AG04450 (cell line): ENCODE results near the gene CCDC30. TPM values are rescaled to one million over a fixed set of nuclear protein-coding genes. Genes with fewer than 3 reads are reported as not detected.

Source experiments
- CTCF ChIA-PET: fragments of 300-600, 350-600 bp; formaldehyde crosslinking; extraction: SDS; loops from one replicate; lab custom pipeline; 2022; ENCODE audit warnings: antibody characterized with exemption, inconsistent platforms; lab: Charles Lee
- POLR2A ChIA-PET: fragments of 350-600 bp; formaldehyde crosslinking; extraction: SDS; loops from one replicate; lab custom pipeline; 2021; ENCODE audit warnings: antibody characterized with exemption, inconsistent platforms; lab: Yijun Ruan, JAX
- DNase-seq: peaks from one replicate; pipeline ENCODE4 v3.0.0-alpha.2; 2011; ENCODE audit warnings: low read depth, low spot score
- H3K27ac ChIP-seq: one replicate; pipeline ENCODE4 v1.5.1; 2012; ENCODE audit warnings: low read depth, low read length, control low read depth
- H3K27me3 ChIP-seq: one replicate; pipeline ENCODE4 v1.6.0; 2012; ENCODE audit warnings: low read length; ENCODE audit not compliant: control insufficient read depth, insufficient read depth
- H3K4me3 ChIP-seq: 2 replicates; pipeline ENCODE4 v1.5.1; 2011; ENCODE audit warnings: mild to moderate bottlenecking, low read depth, low read length, control low read depth
- H3K9me3 ChIP-seq: 2 replicates; pipeline ENCODE4 v1.5.1; 2012; ENCODE audit warnings: low read length; ENCODE audit not compliant: control insufficient read depth, insufficient read depth
- CTCF ChIP-seq: IDR thresholded peaks from 2 replicates; pipeline ENCODE4 v1.5.1; 2011; ENCODE audit warnings: low read depth, low read length, control low read depth, inconsistent platforms
- polyA plus RNA-seq: library from polyadenylated mRNA; depleted of rRNA; stranded (reverse); fragments of >200 nt; gene quantifications from 2 replicates; pipeline ENCODE4 v1.2.3, GENCODE V29; 2011

CCDC30 gene
- polyA plus RNA-seq, 1 experiment, result 0.61 TPM

GRCh38 chr1:42552636-42553035, 89.5 kb downstream of the CCDC30 start:
- Histone ChIP-seq H3K27ac (no peak overlapping the region), H3K9me3 (no peaks in the 10 kb centered on the region), H3K27me3 (peaks cover 3% of the 10 kb centered on the region), H3K4me3 (no peak overlapping the region)
- no peak for DNase-seq
- TF ChIP-seq CTCF, result no peak
- POLR2A ChIA-PET, result no interaction called here
- CTCF ChIA-PET, result no interaction called here

- ChIA-PET POLR2A (interaction anchor here (0.6 kb wide), 1 partner anchor 61 kb away, joined by 5 read pairs; no protein-coding TSS in a partner anchor), CTCF (no interaction called here)
- TF ChIP-seq CTCF, result no peak
- DNase-seq, result no peak
- no peaks in the 10 kb centered on the region for H3K9me3 ChIP-seq
- H3K27ac ChIP-seq, result no peak overlapping the region
- no peak overlapping the region for H3K4me3 ChIP-seq
- H3K27me3 ChIP-seq, result peaks cover 3% of the 10 kb centered on the region
Measured at GRCh38 chr1:42557230-42557851, 94.3 kb downstream of the CCDC30 start.

GRCh38 chr1:42567038-42567437, 104.0 kb downstream of the CCDC30 start:
- Histone ChIP-seq H3K9me3 (no peaks in the 10 kb centered on the region), H3K27ac (no peak overlapping the region), H3K4me3 (no peak overlapping the region), H3K27me3 (peaks cover 2% of the 10 kb centered on the region)
- no peak for TF ChIP-seq CTCF
- no peak for DNase-seq
- ChIA-PET POLR2A (no interaction called here), CTCF (interaction anchor here (1.1 to 2.0 kb wide), 2 partner anchors 11 to 393 kb away, joined by 3 to 4 read pairs; no protein-coding TSS in a partner anchor)

- H3K27ac ChIP-seq, result no peak overlapping the region
- POLR2A ChIA-PET, result no interaction called here
- no peak for DNase-seq
- no peak for TF ChIP-seq CTCF
- H3K27me3 ChIP-seq, result peaks cover 8% of the 10 kb centered on the region
- CTCF ChIA-PET, result interaction anchor here (0.6 to 1.0 kb wide), 2 partner anchors 170 to 719 kb away, joined by 3 to 4 read pairs; no protein-coding TSS in a partner anchor
- no peaks in the 10 kb centered on the region for H3K9me3 ChIP-seq
- no peak overlapping the region for H3K4me3 ChIP-seq
Measured at GRCh38 chr1:42576935-42577334, 113.8 kb downstream of the CCDC30 start.

GRCh38 chr1:42586016-42586415, 122.9 kb downstream of the CCDC30 start:
- H3K9me3 ChIP-seq, result peaks cover 3% of the 10 kb centered on the region; the same call in 1 of the 2 replicates
- TF ChIP-seq CTCF, result no peak
- DNase-seq, result no peak
- ChIA-PET POLR2A (no interaction called here), CTCF (no interaction called here)
- no peak overlapping the region for H3K27ac ChIP-seq
- no peak overlapping the region for H3K4me3 ChIP-seq
- H3K27me3 ChIP-seq, result peaks cover 2% of the 10 kb centered on the region
